Activated CD8-positive, alpha-beta memory T cell treated with anti-CD3 and anti-CD28 coated beads for 48 hours (primary cell): ENCODE measurements around the gene PDK2.

ENCODE experiments used
- DNase-seq, 3 experiments: peaks; one replicate each; pipeline ENCODE4 v3.0.0-alpha.2; 2020; ENCODE audit warnings: low read depth in 2 of 3, low spot score in 2 of 3

Gene PDK2

GRCh38 chr17:50094753-50095619 is at the start of gene PDK2:
Gene PDK2, plus strand, starts transcription at chr17:50095351. Its CDS starts 85 bp downstream, at chr17:50095436.
- peak; percentile 74 to 92 (median 78) for DNase-seq

GRCh38 chr17:50046179-50046578 is 49.0 kb upstream of the PDK2 start:
- DNase-seq: no peak

- DNase-seq: no peak
Observed at GRCh38 chr17:50046667-50047066, 48.5 kb upstream of the PDK2 start.

- DNase-seq: no peak
Observed at GRCh38 chr17:50047083-50047482, 48.1 kb upstream of the PDK2 start.

- DNase-seq: no peak
Observed at GRCh38 chr17:50047488-50048126, 47.5 kb upstream of the PDK2 start.

- no peak for DNase-seq
Observed at GRCh38 chr17:50048146-50048720, 46.9 kb upstream of the PDK2 start.

GRCh38 chr17:50048988-50049387 is 46.2 kb upstream of the PDK2 start:
- no peak for DNase-seq

- DNase-seq: no peak
Observed at GRCh38 chr17:50049636-50050035, 45.5 kb upstream of the PDK2 start.

- DNase-seq: no peak
Observed at GRCh38 chr17:50050431-50051032, 44.6 kb upstream of the PDK2 start.

- peak in 2 of 3 experiments; percentile 39 to 59 for DNase-seq
Observed at GRCh38 chr17:50051082-50051576, 44.0 kb upstream of the PDK2 start.

- no peak for DNase-seq
Observed at GRCh38 chr17:50051606-50052005, 43.5 kb upstream of the PDK2 start.

- DNase-seq: no peak
Observed at GRCh38 chr17:50052241-50052796, 42.8 kb upstream of the PDK2 start.

GRCh38 chr17:50052822-50053653 is 42.1 kb upstream of the PDK2 start:
- no peak for DNase-seq

- no peak for DNase-seq
Observed at GRCh38 chr17:50053654-50053960, 41.5 kb upstream of the PDK2 start.

- DNase-seq: no peak
Observed at GRCh38 chr17:50055055-50055425, 40.1 kb upstream of the PDK2 start.

GRCh38 chr17:50055426-50056216 is 39.5 kb upstream of the PDK2 start, which contains the start of gene ITGA3:
Gene ITGA3, plus strand, starts transcription at chr17:50056110. Its CDS starts 330 bp downstream, at chr17:50056440.
- DNase-seq: peak; percentile 18 to 33 (median 20)

- DNase-seq: peak; percentile 24 to 52 (median 49)
Observed at GRCh38 chr17:50056217-50056960, 38.8 kb upstream of the PDK2 start.

- DNase-seq: no peak
Observed at GRCh38 chr17:50056961-50057330, 38.2 kb upstream of the PDK2 start.

- no peak for DNase-seq
Observed at GRCh38 chr17:50057521-50057991, 37.6 kb upstream of the PDK2 start.
